GM23338 (cell line): ENCODE measurements around the gene TRIP10. TPM values are rescaled to one million over a fixed set of nuclear protein-coding genes. Genes with fewer than 3 reads are reported as not detected.

ENCODE experiments used
- ATAC-seq: fragments of 200-7000 bp; cut with Tn5 transposase; 3 replicates; pipeline ENCODE4 v1.9.1; 2020
- DNase-seq: peaks from one replicate; pipeline ENCODE4 v3.0.0-alpha.2; 2015; ENCODE audit warnings: low spot score
- H2AFZ ChIP-seq: fragments of 200-600 bp; sonication (generic); 2 replicates; pipeline ENCODE4 v1.8.0; 2016; ENCODE audit warnings: antibody characterized with exemption, mild to moderate bottlenecking, moderate library complexity
- H3F3A ChIP-seq: fragments of 200-600 bp; sonication (generic); replicated peaks from 2 replicates; pipeline ENCODE4 v1.8.0; 2017; ENCODE audit warnings: antibody characterized with exemption, mixed run types, low read depth
- H3K27ac ChIP-seq: fragments of 200-600 bp; sonication (generic); 2 replicates; pipeline ENCODE4 v1.6.1; 2016; ENCODE audit warnings: low read depth
- H3K27me3 ChIP-seq: fragments of 200-600 bp; sonication (generic); 2 replicates; pipeline ENCODE4 v1.8.0; 2016; ENCODE audit warnings: mild to moderate bottlenecking, mixed run types, moderate library complexity; ENCODE audit not compliant: insufficient read depth
- H3K36me3 ChIP-seq: fragments of 200-600 bp; sonication (generic); 2 replicates; pipeline ENCODE4 v1.8.0; 2016; ENCODE audit warnings: mild to moderate bottlenecking; ENCODE audit not compliant: insufficient read depth
- H3K4me1 ChIP-seq: fragments of 200-600 bp; sonication (generic); 2 replicates; pipeline ENCODE4 v1.8.0; 2016; ENCODE audit warnings: mild to moderate bottlenecking, moderate library complexity; ENCODE audit not compliant: insufficient read depth
- H3K4me2 ChIP-seq: fragments of 200-600 bp; sonication (generic); 2 replicates; pipeline ENCODE4 v1.7.1; 2017; ENCODE audit warnings: mixed run types
- H3K4me3 ChIP-seq: fragments of 200-600 bp; sonication (generic); 2 replicates; pipeline ENCODE4 v1.6.1; 2016; ENCODE audit warnings: mixed run types
- H3K79me2 ChIP-seq: fragments of 200-600 bp; sonication (generic); replicated peaks from 2 replicates; pipeline ENCODE4 v1.8.0; 2017; ENCODE audit warnings: mild to moderate bottlenecking; ENCODE audit not compliant: insufficient read depth
- H3K9me2 ChIP-seq: fragments of 200-600 bp; sonication (generic); 2 replicates; pipeline ENCODE4 v1.8.0; 2017; ENCODE audit not compliant: insufficient read depth
- H4K20me1 ChIP-seq: fragments of 200-600 bp; sonication (generic); replicated peaks from 2 replicates; pipeline ENCODE4 v1.8.0; 2017; ENCODE audit warnings: mild to moderate bottlenecking; ENCODE audit not compliant: insufficient read depth
- H3K27ac Mint-ChIP-seq: 2 replicates; pipeline ENCODE4 v1.8.0; 2020; ENCODE audit warnings: inconsistent platforms, mild to moderate bottlenecking, moderate library complexity, mixed read lengths
- H3K27me3 Mint-ChIP-seq: 3 replicates; pipeline ENCODE4 v1.8.0; 2022; ENCODE audit warnings: low read depth, mild to moderate bottlenecking, moderate library complexity, mixed read lengths, inconsistent platforms; ENCODE audit not compliant: insufficient read depth, poor library complexity
- H3K36me3 Mint-ChIP-seq: 3 replicates; pipeline ENCODE4 v1.8.0; 2021; ENCODE audit warnings: low read depth, mild to moderate bottlenecking, inconsistent platforms, moderate library complexity, mixed read lengths
- H3K4me1 Mint-ChIP-seq: 3 replicates; pipeline ENCODE4 v1.8.0; 2020; ENCODE audit warnings: mild to moderate bottlenecking, inconsistent platforms, mixed read lengths
- H3K4me3 Mint-ChIP-seq: 3 replicates; pipeline ENCODE4 v1.8.0; 2021; ENCODE audit warnings: moderate library complexity, mild to moderate bottlenecking, inconsistent platforms, mixed read lengths
- H3K9me3 Mint-ChIP-seq: 3 replicates; pipeline ENCODE4 v1.8.0; 2020; ENCODE audit warnings: moderate library complexity, mild to moderate bottlenecking, inconsistent platforms, mixed read lengths
- ETS1 ChIP-seq: IDR thresholded peaks from 2 replicates; pipeline ENCODE4 v1.6.1; 2016; ENCODE audit warnings: antibody characterized with exemption
- EZH2phosphoT487 ChIP-seq: fragments of 200-600 bp; sonication (generic); IDR thresholded peaks from one replicate; pipeline ENCODE4 v1.8.1; 2018; ENCODE audit warnings: antibody characterized with exemption; ENCODE audit not compliant: unreplicated experiment
- JUNB ChIP-seq: IDR thresholded peaks from one replicate; pipeline ENCODE4 v1.6.1; 2016; ENCODE audit warnings: antibody characterized with exemption; ENCODE audit not compliant: unreplicated experiment
- REST ChIP-seq: IDR thresholded peaks from one replicate; pipeline ENCODE4 v1.6.1; 2018; ENCODE audit warnings: antibody characterized with exemption; ENCODE audit not compliant: unreplicated experiment
- STAT1 ChIP-seq: IDR thresholded peaks from one replicate; pipeline ENCODE4 v1.6.1; 2016; ENCODE audit warnings: antibody characterized with exemption; ENCODE audit not compliant: unreplicated experiment
- ZNF331 ChIP-seq: fragments of 250-450 bp; sonication (Bioruptor Pico); IDR thresholded peaks from 2 replicates; pipeline ENCODE4 v1.5.0; 2020; ENCODE audit warnings: low read depth, mild to moderate bottlenecking, moderate library complexity
- ZNF462 ChIP-seq: fragments of 250-450 bp; sonication (Bioruptor Pico); IDR thresholded peaks from 2 replicates; pipeline ENCODE4 v1.5.0; 2020; ENCODE audit warnings: mild to moderate bottlenecking, moderate library complexity
- polyA plus RNA-seq: library from polyadenylated mRNA; unstranded; fragments of >200 nt; fragmentation: Nextera tagmentation; extraction: Ambion mirVana; gene quantifications from 2 replicates; pipeline ENCODE4 v1.2.1, GENCODE V29; 2016
- total RNA-seq: library from RNA; depleted of rRNA; stranded (reverse); fragments of >200 nt; shearing (Covaris generic); gene quantifications from 2 replicates; pipeline ENCODE4 v1.2.3, GENCODE V29; 2014

Gene TRIP10
- total and polyA plus RNA-seq, 2 experiments from 2014 or later, result 56.8 to 68.5 TPM

- ATAC-seq, result no peak
- H3K4me1 ChIP-seq, result peaks cover 19% of the 10 kb centered on the region
Measured at GRCh38 chr19:6743066-6743465, 3.6 kb downstream of the TRIP10 start.

More at GRCh38 chr19:6743066-6743465, 3.6 kb downstream of the TRIP10 start:
- no peak for DNase-seq
- Mint-ChIP-seq H3K4me1 (peaks cover 33% of the 10 kb centered on the region), H3K9me3 (no peaks in the 10 kb centered on the region), H3K27ac (peak overlapping the region; percentile 81), H3K36me3 (peaks cover 50% of the 10 kb centered on the region), H3K4me3 (peak overlapping the region; percentile 43; the same call in 1 of the 3 replicates), H3K27me3 (peaks cover 14% of the 10 kb centered on the region)
- peaks cover 20% of the 10 kb centered on the region for H4K20me1 ChIP-seq
- no peak overlapping the region for H2AFZ ChIP-seq
- H3K27ac ChIP-seq, result no peak overlapping the region; the same call in 1 of the 2 replicates
- peaks cover 22% of the 10 kb centered on the region for H3K79me2 ChIP-seq
- TF ChIP-seq JUNB (no peak), REST (no peak), ZNF331 (CRISPR knock-in tag) (no peak), ZNF462 (CRISPR knock-in tag) (no peak), EZH2phosphoT487 (no peak), ETS1 (no peak), STAT1 (no peak)
- H3K4me3 ChIP-seq, result no peak overlapping the region
- H3K9me2 ChIP-seq, result no peaks in the 10 kb centered on the region
- 0 out of 2 replicates have a peak, but pooled peaks cover 4% of the 10 kb centered on the region for H3F3A ChIP-seq
- no peaks in the 10 kb centered on the region for H3K27me3 ChIP-seq
- peaks cover 40% of the 10 kb centered on the region for H3K36me3 ChIP-seq
- no peak overlapping the region for H3K4me2 ChIP-seq
